Measurements from ENCODE around the gene EIF2A. TPM values are rescaled to one million over a fixed set of nuclear protein-coding genes. Genes with fewer than 3 reads are reported as not detected.
A peak's percentile ranks its signal among the peaks of the same experiment; 100 is the strongest.

The EIF2A gene
- total RNA-seq, 1 experiment from 2014 or later, result 74.1 TPM

GRCh38 chr3:150603153-150603979 is 56.8 kb downstream of the EIF2A start, which contains the start of gene SELENOT:
Gene SELENOT (plus strand): TSS chr3:150603321. CDS start chr3:150603363, 42 bp downstream.
- no peaks in the 10 kb centered on the region for H3K9me3 ChIP-seq (ENCODE audit: control insufficient read depth, low read depth, low read length)
- H3K23me2 ChIP-seq (ENCODE audit: insufficient read length, low read depth, low read length, poor library complexity, severe bottlenecking), result peaks cover 6% of the 10 kb centered on the region
- Mint-ChIP-seq H3K36me3 (ENCODE audit: insufficient read depth in 1 of 3, low read depth in 3 of 3) (peaks cover 6 to 21% (median 20%) of the 10 kb centered on the region in 3 experiments), H3K27ac (peak within 1 kb of the TSS; percentile 97 to 99 (median 98)), H3K4me3 (peak within 1 kb of the TSS; percentile 93 to 96), H3K9me3 (no peaks in the 10 kb centered on the region), H3K4me1 (peaks cover 59 to 70% of the 10 kb centered on the region in 2 experiments), H3K27me3 (ENCODE audit: low read depth) (no peaks in the 10 kb centered on the region)
- WGBS (ENCODE audit: extremely low coverage, insufficient read length, low lambda C conversion rate), result no CpG with 5 or more reads among the region's 69 CpGs
- no peak within 1 kb of the TSS for H2BK120ac ChIP-seq (ENCODE audit: low read depth, low read length, poor library complexity, severe bottlenecking)
- peak; percentile 48; the same call in 2 of the 3 replicates for TF ChIP-seq CTCF (conservative IDR thresholded peaks at IDR 0.05)
- H4K91ac ChIP-seq (ENCODE audit: insufficient read length, low read depth, low read length), result no peak within 1 kb of the TSS
- peak within 1 kb of the TSS; percentile 95 for H3K18ac ChIP-seq (ENCODE audit: insufficient read length, low read depth, low read length)
- no peak within 1 kb of the TSS for H2AFZ ChIP-seq (ENCODE audit: low read length)
- peak within 1 kb of the TSS; percentile 67 for H3K27ac ChIP-seq (ENCODE audit: insufficient read length, low read depth, low read length)
- H2BK12ac ChIP-seq (ENCODE audit: insufficient read length, low read depth, low read length), result no peak within 1 kb of the TSS
- H3K4me1 ChIP-seq (ENCODE audit: insufficient read depth, low read length), result peaks cover 11% of the 10 kb centered on the region
- H4K8ac ChIP-seq (replicated peaks; ENCODE audit: insufficient read length, low read depth, low read length), result no peak within 1 kb of the TSS
- H3K56ac ChIP-seq (ENCODE audit: insufficient read length, low read depth, low read length), result peak within 1 kb of the TSS; percentile 59
- H3K79me2 ChIP-seq (ENCODE audit: insufficient read depth, low read length), result peaks cover 20% of the 10 kb centered on the region; the same call in 1 of the 2 replicates
- peaks cover 2% of the 10 kb centered on the region for H3K79me1 ChIP-seq (ENCODE audit: insufficient read depth, low read depth, low read length, poor library complexity, severe bottlenecking)
- H3K27me3 ChIP-seq (ENCODE audit: insufficient read depth, low read length), result no peaks in the 10 kb centered on the region
- peak within 1 kb of the TSS; percentile 79 for H2BK20ac ChIP-seq (ENCODE audit: low read depth, low read length, poor library complexity, severe bottlenecking)
- H3K9ac ChIP-seq (ENCODE audit: extremely low read depth, insufficient read length, low read length), result peak within 1 kb of the TSS; percentile 97
- H4K5ac ChIP-seq (ENCODE audit: insufficient read length, low read depth, low read length), result peak within 1 kb of the TSS; percentile 65
- peak within 1 kb of the TSS; percentile 97 for H3K4me2 ChIP-seq (ENCODE audit: insufficient read depth, insufficient read length, low read length)
- H3K23ac ChIP-seq (ENCODE audit: insufficient read length, low read depth, low read length), result no peak within 1 kb of the TSS
- no peak within 1 kb of the TSS for H2BK15ac ChIP-seq (ENCODE audit: low read depth, low read length)
- no peaks in the 10 kb centered on the region for H4K20me1 ChIP-seq (ENCODE audit: control insufficient read depth, insufficient read depth, insufficient read length)
- no peak within 1 kb of the TSS for H2BK5ac ChIP-seq (ENCODE audit: insufficient read length, low read length)
- no peak within 1 kb of the TSS for H2AK5ac ChIP-seq (ENCODE audit: insufficient read length, low read length)
- no peak within 1 kb of the TSS; the same call in 1 of the 2 replicates for H3K4ac ChIP-seq (ENCODE audit: low read depth, low read length)
- peak within 1 kb of the TSS; percentile 91 for H3K14ac ChIP-seq (ENCODE audit: insufficient read depth, low read length)
- H3T11ph ChIP-seq (ENCODE audit: low read length), result no peak within 1 kb of the TSS
- DNase-seq, result peak; percentile 96

Measured in H9 (cell line).